ENCODE measurements around the gene GNAI3. TPM values are rescaled to one million over a fixed set of nuclear protein-coding genes. Genes with fewer than 3 reads are reported as not detected.

GNAI3 gene
- total RNA-seq, 1 experiment from 2014 or later: 6.4 TPM

- Mint-ChIP-seq H3K27ac (ENCODE audit: unreplicated experiment) (no peak overlapping the region), H3K36me3 (ENCODE audit: insufficient read depth, unreplicated experiment) (no peaks in the 10 kb centered on the region), H3K27me3 (ENCODE audit: insufficient read depth, unreplicated experiment) (no peaks in the 10 kb centered on the region), H3K4me3 (ENCODE audit: unreplicated experiment) (no peak overlapping the region), H3K9me3 (ENCODE audit: unreplicated experiment) (no peaks in the 10 kb centered on the region), H3K4me1 (ENCODE audit: low read depth, unreplicated experiment) (peaks cover 15% of the 10 kb centered on the region)
- no peaks in the 10 kb centered on the region for H3K9me3 ChIP-seq
- intact Hi-C loops (cut with micrococcal nuclease; ENCODE audit: unreplicated experiment): no loop called here
- H3K27me3 ChIP-seq (replicated peaks; ENCODE audit: control insufficient read depth, insufficient read depth, low read length): no peaks in the 10 kb centered on the region
- H3K36me3 ChIP-seq (ENCODE audit: control insufficient read depth, insufficient read depth, low read length): no peaks in the 10 kb centered on the region
- TF ChIP-seq, protein P1, sequence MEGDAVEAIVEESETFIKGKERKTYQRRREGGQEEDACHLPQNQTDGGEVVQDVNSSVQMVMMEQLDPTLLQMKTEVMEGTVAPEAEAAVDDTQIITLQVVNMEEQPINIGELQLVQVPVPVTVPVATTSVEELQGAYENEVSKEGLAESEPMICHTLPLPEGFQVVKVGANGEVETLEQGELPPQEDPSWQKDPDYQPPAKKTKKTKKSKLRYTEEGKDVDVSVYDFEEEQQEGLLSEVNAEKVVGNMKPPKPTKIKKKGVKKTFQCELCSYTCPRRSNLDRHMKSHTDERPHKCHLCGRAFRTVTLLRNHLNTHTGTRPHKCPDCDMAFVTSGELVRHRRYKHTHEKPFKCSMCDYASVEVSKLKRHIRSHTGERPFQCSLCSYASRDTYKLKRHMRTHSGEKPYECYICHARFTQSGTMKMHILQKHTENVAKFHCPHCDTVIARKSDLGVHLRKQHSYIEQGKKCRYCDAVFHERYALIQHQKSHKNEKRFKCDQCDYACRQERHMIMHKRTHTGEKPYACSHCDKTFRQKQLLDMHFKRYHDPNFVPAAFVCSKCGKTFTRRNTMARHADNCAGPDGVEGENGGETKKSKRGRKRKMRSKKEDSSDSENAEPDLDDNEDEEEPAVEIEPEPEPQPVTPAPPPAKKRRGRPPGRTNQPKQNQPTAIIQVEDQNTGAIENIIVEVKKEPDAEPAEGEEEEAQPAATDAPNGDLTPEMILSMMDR (IDR thresholded peaks at IDR 0.05; ENCODE audit: insufficient read depth in 1 of 2, low read depth in 1 of 2, low read length in 1 of 2, severe bottlenecking in 1 of 2, unreplicated experiment in 1 of 2): no peak
- ChIA-PET POLR2A (no interaction called here), CTCF (no interaction called here)
- H3K4me3 ChIP-seq (ENCODE audit: low read depth, low read length): no peak overlapping the region
- H3K4me1 ChIP-seq: peaks cover 9% of the 10 kb centered on the region; the same call in 1 of the 2 replicates
- DNase-seq: no peak
- BruUV-seq (replicated peaks): no TSS peak
Measured at GRCh38 chr1:109559995-109560394, 11.6 kb downstream of the GNAI3 start.

GRCh38 chr1:109564194-109564878 is 15.9 kb downstream of the GNAI3 start:
- Histone ChIP-seq H3K36me3 (ENCODE audit: control insufficient read depth, insufficient read depth, low read length) (no peaks in the 10 kb centered on the region), H3K27me3 (replicated peaks; ENCODE audit: control insufficient read depth, insufficient read depth, low read length) (no peaks in the 10 kb centered on the region), H3K4me1 (peaks cover 20% of the 10 kb centered on the region), H3K9me3 (no peaks in the 10 kb centered on the region), H3K4me3 (ENCODE audit: low read depth, low read length) (no peak overlapping the region)
- Mint-ChIP-seq H3K36me3 (ENCODE audit: insufficient read depth, unreplicated experiment) (no peaks in the 10 kb centered on the region), H3K9me3 (ENCODE audit: unreplicated experiment) (no peaks in the 10 kb centered on the region), H3K27me3 (ENCODE audit: insufficient read depth, unreplicated experiment) (no peaks in the 10 kb centered on the region), H3K4me1 (ENCODE audit: low read depth, unreplicated experiment) (peaks cover 24% of the 10 kb centered on the region), H3K4me3 (ENCODE audit: unreplicated experiment) (no peak overlapping the region), H3K27ac (ENCODE audit: unreplicated experiment) (no peak overlapping the region)
- CTCF ChIA-PET: no interaction called here
- no TSS peak for BruUV-seq (replicated peaks)
- intact Hi-C loops (cut with micrococcal nuclease; ENCODE audit: unreplicated experiment): no loop called here
- TF ChIP-seq, protein P1 (IDR thresholded peaks at IDR 0.05; ENCODE audit: insufficient read depth in 1 of 2, low read depth in 1 of 2, low read length in 1 of 2, severe bottlenecking in 1 of 2, unreplicated experiment in 1 of 2): no peak
- POLR2A ChIA-PET: interaction anchor here (0.7 to 1.0 kb wide), 2 partner anchors 16 to 17 kb away, joined by 3 to 4 read pairs; partner anchors contain the start of gene GNAI3
- no peak for DNase-seq

- H3K9me3 ChIP-seq: no peaks in the 10 kb centered on the region
- Mint-ChIP-seq H3K9me3 (ENCODE audit: unreplicated experiment) (no peaks in the 10 kb centered on the region), H3K4me1 (ENCODE audit: low read depth, unreplicated experiment) (peaks cover 24% of the 10 kb centered on the region), H3K27ac (ENCODE audit: unreplicated experiment) (no peak overlapping the region), H3K27me3 (ENCODE audit: insufficient read depth, unreplicated experiment) (no peaks in the 10 kb centered on the region), H3K4me3 (ENCODE audit: unreplicated experiment) (no peak overlapping the region), H3K36me3 (ENCODE audit: insufficient read depth, unreplicated experiment) (no peaks in the 10 kb centered on the region)
- H3K4me3 ChIP-seq (ENCODE audit: low read depth, low read length): no peak overlapping the region
- CTCF ChIA-PET: no interaction called here
- TF ChIP-seq, protein P1 (IDR thresholded peaks at IDR 0.05; ENCODE audit: insufficient read depth in 1 of 2, low read depth in 1 of 2, low read length in 1 of 2, severe bottlenecking in 1 of 2, unreplicated experiment in 1 of 2): no peak
- DNase-seq: no peak
- no peaks in the 10 kb centered on the region for H3K27me3 ChIP-seq (replicated peaks; ENCODE audit: control insufficient read depth, insufficient read depth, low read length)
- POLR2A ChIA-PET: no interaction called here
- no TSS peak for BruUV-seq (replicated peaks)
- no peaks in the 10 kb centered on the region for H3K36me3 ChIP-seq (ENCODE audit: control insufficient read depth, insufficient read depth, low read length)
- peaks cover 25% of the 10 kb centered on the region for H3K4me1 ChIP-seq
- intact Hi-C loops (cut with micrococcal nuclease; ENCODE audit: unreplicated experiment): no loop called here
Measured at GRCh38 chr1:109565241-109565640, 16.8 kb downstream of the GNAI3 start.

Data from Caco-2 (cell line).